ENCODE results near the gene CIC.
A peak's percentile ranks its signal among the peaks of the same experiment; 100 is the strongest.

The CIC gene

DNA sequence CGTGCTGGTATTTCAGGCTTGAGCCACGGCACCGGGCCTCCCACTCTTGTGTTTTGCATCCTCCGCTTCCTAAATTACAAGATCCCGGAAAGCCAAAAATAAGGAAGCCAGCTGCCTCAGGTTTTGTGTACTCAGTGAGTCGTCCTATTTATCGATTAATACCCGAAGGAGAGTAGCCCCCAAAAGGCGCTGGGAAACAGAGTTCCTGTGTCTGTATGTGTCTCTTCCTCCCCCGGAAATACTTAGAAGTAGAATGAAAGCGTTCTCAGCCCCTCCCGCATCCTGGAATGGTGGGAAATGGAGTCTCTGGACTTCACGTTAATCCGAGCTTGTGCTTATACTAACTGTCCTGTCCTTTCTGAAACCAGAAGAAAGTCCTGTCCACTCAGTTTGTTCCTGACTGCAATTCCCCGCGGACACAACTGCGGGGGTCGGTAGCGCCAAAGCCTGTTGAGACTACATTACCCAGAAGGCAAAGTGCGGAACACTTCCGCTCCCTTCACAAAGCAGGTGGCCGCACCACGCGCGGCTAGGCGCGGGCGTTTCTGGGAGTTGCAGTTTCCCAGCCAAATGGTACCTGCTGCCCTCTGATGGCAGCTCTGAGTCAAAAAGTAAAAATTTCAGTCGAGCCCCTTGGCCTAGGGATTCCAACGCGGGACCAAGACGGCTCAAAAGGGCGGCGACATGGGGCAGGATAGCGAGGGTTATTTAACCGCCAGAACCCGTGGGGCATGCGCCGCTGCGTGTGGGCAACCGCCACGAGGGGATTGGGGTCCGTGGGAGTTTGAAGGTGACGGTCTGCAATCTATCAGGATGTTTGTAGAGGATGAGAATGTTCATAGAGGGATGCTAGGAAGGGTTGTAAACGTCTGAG, 24.5 kb upstream of the CIC start:
- DNase-seq: peak; percentile 77 to 95

DNA sequence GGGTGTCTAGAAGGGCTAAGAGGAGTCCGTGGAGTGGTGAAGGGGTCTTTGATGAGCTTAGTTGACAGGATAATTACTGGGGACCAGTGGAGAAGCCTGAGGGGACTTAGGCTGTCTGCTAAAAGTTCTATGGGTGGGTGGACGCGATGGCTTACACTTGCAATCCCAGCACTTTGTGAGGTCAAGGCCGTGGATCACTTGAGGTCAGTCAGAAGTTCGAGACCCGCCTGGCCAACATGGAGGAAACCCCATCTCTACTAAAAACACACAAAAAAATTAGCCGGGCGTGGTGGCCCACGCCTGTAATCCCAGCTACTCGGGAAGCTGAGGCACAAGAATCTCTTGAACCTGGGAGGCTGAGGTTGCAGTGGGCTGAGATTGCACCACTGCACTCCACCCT, 23.8 kb upstream of the CIC start:
- no peak for DNase-seq

DNA sequence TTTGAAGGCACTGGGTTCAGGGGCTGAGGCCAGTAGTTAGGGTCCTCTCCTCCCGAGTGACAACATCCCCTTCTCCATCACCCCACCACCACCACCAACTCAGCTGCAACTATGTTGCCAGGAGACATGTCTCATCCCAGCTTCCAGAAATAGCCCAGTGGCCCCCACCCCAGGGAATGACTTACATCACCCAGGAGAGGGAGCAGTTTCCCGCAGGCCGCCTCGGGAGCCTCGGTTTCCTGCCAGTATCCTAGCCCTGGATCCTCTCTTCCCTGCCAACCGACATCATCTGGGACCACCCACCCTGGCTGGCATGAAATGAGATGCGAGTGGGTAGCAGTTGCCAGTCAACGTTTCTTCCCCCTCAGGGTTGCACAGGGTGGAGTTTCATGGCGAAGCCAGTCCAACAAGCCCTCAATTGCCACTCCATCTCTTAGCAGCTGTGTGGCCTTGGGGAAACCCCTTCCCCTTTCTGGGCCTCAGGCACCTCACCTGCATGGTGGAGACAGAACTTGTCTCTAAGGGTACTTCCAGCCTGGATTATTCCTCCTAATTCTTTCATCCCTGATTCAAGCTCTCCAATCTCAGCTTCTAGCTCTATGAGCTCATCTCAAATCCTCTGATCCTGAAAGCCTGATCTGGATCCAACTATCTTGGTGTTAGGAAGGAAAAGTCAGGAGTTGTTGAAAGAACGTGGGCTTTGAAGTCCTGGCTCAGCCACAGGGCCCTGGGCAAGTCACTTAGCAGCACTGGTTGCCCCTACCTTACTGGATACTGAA, 22.7 kb upstream of the CIC start:
- no peak for DNase-seq

DNA sequence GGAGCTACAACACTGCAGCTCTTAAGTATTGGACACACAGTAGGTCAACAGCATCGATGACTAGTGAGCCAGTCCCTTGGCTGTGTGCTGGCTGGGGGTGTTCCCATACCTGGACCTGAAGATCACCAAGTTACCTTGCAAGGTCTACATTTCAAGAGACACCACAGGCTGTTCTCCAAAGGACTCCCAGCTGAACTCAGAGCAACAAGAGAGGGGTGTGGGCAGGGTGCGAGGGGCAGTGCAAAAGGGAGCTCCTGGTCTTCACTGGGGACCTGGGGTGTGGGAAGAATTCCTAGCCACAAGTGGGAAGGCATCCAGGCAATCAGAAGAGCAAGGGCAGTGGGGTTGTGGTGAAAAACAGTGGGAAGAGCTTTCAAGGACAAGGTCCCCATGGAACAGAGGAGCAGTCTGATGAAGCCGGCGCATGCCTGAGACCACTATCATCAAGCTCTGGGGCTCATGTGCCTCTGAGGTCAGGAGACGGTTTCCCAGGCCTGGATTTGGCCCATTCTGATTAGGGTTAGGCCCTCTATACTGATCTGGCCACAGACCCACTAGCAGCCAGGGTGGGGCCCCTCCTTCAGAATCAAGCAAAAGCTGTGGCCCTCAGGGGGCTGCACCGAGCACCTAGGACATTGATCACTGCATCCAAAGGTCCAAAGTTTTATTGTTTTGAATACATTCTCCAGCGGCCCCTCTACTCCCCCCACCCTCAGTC, 22.0 kb upstream of the CIC start:
- DNase-seq: no peak

DNA sequence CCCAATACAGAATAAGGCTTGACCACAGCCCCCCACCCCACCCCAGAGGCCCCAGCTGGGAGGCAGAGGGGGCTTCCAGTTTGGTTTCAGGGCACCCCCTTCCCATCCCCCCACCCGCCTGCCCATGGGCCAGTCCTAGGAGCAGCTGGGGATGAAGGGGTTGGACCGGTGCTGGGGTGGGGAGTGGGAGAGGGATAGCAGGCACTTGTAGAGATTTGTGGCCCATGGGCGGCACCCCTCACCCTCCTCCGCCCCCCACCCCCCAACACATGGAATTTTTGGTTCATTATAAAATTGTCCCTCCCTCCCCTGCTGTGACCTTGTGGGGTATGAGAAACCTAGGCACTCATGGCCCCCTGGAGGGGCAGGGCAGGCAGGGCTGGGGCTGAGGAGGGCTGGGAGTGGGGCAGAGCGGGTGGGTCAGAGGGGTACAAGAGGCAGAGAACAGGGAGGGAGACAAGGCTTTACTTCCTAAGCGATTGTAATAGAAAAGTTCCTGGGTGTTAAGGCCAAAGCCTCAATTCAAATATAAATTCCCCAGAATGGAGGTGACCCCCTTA, 21.3 kb upstream of the CIC start:
- no peak for DNase-seq

DNA sequence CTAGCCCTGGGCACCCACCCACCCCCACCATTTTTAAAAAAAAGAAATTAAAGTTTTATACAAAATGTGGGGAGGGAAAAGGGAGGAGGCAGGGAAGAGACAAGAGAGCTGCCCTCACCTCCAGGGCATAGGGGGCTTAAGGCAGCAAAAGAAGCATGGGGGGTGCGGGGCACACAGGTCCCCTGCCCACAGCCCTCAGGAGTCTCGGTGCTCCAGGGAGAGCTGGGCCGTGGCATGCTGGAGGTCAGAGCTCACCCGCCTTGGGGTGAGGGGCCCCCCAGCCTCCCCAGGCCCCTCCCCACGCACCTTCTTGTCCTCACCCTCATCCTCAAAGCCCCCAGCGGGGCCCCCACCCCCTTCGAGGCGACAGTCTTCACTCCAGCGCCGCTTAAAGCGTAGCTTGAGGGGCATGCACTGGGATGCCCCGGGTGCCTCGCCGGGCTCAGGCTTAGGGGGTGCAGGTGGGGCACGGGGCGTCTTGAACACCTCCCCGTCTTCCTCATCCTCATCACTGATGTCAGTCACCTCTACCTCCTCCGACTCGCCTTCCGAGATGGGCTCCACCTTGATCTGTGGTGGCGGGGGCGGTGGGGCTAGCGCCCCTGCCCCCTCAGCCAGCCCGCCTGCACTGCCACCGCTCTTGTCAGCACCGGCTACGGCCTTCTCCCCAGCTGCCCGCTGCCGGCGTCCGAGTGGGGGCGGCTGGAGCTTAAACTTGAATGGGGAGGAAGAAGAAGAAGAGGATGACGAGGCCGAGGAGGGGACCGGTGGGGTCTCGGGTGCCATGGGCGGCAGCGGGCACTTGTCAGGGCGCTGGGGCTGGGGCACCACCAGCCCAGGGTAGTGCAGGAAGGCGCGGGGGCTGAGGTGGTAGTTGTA, 20.5 kb upstream of the CIC start:
- DNase-seq: no peak

DNA sequence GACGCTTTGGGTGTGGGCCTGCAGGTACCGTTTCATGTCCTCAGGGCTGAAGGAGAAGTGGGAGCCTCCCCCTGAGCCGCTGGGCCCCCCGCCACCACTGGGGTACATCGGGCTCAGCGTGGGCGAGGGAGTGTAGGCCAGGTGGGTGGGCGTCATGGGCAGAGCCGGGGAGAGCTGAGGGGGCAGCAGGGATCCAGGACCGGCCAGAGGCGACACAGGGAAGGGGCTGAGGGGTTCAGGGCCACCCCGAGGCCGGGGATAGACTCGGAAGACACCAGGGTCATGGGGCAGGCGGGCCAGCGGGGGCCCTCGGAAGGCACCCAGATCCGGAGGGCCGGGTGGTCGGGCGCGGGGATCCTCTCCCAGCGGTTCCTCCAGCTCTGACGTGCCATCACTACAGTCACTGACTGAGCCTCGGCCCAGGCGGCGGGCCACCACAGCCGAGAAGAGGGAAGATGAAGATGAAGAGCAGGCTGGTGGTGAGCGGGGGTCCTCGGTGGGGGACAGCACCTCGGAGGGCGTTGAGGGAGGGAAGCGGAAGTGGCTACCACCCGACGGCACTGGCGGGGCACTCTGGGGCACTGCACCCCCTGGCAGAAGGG, 19.8 kb upstream of the CIC start:
- DNase-seq: no peak

DNA sequence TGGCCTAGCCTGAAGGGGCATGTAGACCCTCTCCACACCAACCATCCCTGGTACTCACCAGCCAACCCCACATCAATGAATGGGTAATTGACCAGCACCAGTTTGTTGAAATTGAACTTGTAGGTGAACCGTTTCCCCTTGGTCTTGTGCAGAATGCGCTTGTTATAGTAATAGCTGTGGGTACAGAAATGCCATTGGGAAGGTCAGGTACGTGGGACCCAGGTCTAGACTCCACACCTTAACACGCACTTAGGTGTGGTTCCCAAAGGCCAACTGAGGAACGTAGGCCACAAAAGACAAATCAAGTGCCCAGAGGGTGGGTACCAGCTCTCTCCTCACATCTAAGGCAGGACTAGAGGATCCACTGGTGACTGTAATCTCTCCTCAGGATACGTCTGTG, 19.3 kb upstream of the CIC start:
- DNase-seq: no peak

DNA sequence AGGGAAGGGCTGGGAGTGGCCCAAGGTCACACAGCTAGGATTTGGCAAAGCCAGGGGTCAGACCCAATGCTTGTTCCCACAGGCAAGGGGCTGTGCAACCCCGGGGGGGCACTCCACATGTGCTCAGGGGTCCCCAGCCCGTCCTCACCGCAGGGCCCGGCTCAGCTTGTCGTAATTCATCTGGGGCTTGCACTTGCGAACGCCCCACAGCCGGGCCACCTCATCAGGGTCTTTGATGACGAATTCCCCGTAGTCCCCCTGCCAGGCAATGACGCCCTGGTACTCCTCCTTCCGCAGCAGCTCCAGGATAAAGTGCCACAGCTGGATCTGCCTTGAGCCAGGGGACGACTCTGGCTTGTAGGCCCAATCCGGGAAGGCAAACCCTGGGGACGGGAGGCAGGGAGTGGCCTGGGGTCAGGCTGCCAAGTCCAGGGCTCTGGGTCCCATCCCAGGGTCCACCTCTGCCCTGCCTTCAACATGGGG, 18.8 kb upstream of the CIC start:
- DNase-seq: no peak

DNA sequence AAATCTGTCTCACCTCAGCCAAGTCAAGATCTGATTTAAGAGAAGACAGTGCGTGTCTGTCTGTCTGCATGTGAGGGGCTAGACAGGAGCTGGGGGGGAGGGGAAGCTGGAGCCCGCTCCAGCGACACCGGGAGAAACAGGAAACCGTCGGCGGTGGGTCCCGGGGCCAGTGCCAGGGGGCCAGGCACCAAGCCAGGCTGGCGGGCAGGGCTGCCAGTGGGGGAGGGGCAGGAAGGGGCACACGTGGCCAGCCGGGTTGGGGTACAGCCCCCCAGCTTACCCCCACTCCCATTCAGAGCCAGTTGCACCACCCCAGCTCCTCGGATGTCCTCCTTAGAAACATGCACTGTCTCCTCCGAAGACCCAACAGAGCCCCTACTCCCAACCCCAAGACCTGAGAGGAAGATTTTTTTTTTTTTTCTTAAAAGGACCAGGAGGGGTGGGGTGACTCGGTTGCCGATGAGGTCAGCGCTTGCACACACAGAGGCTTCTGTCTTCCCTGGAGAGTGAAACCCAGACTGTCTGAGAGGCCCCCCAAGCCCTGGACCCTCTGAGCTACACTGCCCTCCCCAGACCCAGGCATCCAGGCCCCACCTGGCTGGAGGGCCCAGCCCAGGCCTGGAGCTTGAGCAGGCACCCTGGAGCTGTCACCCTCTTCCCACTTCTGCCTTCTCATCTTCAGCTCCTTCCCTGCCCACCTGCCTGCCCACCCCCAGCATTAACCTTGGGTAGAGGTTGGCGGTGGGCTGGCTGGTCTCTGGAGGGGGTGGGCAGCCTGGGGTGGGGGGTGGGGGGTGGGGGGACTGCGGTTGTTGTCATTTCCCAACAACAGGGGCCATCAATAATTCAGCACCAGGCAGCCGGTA, 18.2 kb upstream of the CIC start:
- DNase-seq: peak in 1 of 2 donors; percentile 26

DNA sequence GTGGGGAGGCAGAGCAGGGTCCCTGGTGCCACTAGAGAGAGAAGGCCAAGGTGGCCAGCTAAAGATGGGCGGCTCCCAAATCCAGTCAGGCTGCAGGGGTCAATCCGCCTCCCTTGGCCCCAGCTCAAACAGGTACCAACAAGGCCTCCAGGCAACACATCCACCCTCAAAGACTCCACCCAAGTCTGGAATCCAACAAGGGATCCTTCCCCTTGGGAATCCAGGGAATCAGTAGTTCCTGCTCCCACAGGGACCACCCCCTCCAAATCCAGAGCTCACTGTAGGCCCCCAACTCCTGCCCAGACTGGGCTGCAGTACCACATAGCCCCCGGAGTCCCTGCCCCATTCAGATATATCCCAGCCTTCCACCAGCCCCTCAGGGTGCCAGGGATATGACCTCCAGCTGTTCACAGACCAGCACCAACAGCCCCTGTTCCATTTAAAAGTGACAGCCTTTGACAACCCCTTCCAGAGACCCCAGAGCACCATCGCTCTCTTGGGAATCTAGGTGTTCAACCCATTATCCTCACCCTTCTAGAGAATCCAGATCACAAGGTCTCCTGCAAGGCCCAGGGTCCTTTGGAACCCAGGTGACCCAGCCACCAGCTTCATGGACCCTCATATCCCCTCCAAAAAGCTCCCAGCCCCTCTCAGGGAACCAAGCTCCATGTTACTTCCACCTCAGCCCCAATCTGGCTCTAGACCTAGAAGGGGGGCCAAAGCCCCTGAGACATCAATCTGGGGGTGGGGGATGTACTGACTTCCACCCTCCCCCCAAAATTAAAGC, 17.3 kb upstream of the CIC start:
- no peak for DNase-seq

DNA sequence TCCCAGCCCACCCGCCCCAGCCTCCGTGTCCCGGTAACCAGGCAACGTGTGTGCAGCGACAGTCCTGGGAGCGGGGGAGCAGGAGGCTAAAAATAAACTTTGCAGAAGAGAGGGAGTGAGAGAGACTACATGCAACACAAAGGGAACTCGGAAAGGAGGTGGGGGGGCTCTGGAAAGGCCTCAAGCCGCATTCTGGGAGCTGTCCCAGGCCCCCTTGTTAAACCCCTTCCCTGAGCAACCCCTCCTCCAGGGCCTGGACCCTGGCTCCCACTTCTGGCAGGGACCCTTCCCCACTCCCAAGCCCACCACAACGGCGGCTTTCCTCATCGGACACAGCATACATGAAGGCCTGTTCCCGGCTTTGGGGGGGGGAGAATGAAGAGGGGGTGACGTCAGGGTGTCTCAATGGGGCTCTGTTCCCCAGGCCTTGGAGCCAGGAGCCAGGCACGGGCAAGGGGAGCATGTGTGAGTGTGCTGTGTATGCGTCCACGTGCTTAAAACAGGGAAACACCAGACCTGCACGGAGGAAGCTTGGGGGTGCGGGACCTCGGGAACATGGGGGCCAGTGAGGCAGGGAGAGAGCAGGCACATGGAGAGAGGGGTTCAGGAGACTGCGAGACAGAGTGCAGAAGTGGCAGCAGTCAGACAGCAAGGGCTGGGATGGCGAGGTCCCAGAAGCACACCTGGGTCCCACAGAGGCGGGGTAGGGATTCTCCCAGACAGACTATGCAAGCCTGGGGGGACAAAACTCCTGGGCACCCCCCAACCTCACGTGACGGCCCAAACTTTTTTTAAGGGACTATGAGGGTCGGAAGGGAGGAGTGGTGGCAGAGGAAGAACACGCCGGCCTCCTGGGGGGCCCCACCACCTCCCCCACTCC, 16.4 kb upstream of the CIC start:
- peak in 1 of 2 donors; percentile 16 for DNase-seq

DNA sequence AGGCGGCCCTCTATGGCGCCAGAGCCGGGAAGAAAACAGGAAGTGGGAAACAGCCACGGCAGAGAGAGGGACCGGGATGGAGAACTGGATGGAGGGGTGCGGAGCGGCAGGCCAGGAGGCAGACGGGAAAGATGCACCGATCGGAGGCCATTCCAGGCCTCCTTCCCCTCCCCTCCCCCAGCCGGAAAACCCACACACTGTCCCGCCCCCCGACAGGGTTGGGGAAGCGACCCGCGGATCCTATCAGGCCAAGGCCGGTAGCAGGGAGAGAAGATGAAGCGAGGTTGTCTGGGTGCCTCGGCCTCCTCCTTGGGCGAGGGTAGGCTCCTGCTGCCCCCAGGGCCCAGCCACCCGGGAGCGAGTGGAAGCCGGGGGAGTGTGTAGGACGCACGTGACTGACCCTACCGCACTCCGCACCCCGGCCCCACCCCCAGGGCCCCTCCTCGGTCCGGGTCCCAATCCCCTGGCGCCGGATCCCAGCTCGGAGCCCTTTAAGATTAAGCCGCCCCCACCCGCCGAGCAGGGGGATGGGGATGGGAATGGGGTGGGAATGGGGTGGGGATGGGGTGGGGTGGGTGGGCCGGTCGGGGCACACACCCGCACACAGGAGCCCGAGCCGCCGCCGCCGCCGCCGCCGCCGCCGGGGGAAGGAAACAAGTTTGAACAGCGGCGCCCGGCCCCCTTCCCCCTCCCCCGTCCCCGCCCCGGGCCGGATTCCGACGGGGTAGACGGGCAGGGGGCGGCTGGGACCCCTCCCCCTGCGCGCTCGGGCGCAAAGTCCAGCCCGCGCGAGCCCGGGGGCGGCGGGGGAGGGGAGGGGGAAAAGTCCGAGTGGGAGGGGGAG, 15.6 kb upstream of the CIC start:
- DNase-seq: peak; percentile 22 to 46

DNA sequence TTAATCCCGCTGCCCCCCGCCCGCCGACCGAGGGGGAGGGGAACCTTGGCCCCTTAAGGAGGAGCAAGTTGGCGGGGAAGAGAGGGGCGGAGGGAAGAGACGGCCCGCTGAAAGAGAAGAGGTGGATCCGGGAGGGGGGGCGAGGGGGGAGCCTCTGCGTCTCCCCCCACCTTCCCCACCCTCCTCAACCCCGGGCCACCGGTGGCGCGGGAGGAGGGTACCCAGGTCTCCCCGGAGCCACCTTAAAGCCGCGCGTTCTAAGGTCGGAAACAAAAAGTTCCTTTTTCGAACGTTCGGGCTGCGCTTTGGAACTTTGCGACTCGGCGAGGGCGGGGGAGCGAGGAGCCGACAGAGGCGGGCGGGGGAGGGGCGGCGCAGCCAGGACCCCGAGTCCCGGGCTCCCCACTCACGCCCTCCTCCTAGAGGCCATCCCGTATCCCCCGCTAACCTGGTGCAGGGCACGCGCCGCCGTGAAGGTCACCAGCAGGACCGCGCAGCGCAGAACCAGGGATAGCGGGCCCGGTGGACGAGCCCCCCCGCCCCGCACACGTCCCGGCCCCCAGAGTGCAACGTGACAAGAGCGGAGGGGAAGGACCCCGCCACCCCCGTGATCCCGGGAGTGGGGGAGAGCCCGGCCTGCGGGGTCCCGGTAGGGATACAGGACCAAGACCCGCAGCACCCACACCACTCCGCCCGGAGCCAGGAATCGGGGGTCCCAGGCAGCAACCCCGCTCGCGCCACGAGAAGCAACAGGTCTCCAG, 14.8 kb upstream of the CIC start:
- peak; percentile 46 to 47 for DNase-seq

DNA sequence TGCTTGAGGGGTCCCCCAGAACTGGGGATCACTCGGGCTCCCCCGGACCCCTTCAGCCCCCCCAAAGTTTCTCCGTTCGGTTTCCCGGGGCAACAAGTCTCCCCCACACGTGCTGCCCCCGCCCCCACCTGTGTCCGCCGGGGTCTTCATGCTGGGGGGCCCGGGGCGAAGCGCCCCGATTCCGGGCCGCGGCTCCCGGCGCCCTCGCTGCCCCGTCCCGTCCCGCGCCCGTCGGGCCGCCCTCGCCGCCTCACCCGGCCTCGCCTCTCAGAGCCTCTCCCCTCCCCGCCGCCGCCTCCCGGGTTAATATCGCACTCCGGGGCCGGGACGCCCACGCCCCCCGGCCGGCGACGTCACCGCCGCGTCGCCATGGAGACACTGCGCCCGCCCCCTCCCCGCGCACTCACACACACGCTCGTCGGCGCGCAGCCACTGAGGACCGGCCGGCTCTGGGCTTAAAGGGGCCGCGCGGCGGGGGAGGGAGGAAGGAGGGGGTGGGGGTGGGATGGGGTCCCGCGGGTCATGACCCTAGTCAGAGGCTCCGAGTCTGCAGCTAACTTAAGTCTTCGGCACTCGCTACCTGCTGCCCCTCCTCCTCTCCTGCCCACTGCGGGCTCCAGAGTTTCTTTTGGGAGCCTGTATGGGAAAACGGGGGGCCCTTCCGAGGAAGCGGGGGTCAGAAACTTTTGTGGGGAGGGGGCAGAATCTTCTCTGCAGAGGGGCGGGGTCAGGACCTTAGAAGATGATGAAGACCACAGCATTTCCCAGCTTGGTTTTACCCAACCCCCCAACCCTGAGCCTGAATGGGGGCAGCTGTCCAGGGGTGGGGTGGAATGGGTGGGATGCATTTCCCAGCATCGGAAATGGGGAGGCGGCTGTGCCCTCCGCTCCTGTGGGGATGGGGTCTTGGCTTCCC, 13.9 kb upstream of the CIC start, which contains the start of gene ERF:
TSS of gene ERF (minus strand) at position 279 of the 916 bp plus-strand sequence. CDS start at position 150, 129 bp downstream.
- peak; percentile 60 to 93 for DNase-seq
